ENCODE data around the gene KCNQ1. TPM values are rescaled to one million over a fixed set of nuclear protein-coding genes. Genes with fewer than 3 reads are reported as not detected.

Gene KCNQ1
- total and polyA plus RNA-seq, 2 of the 13 experiments (the other 11 are each of a cell fraction or from before 2014, with no cell fraction given) = 0.02 to 0.08 TPM

- no peak for ATAC-seq
- ChIA-PET POLR2A (no interaction called here), CTCF (ENCODE audit: low intra/inter-chr PET ratio, low total read pairs) (no interaction called here)
- Histone ChIP-seq H2AFZ (ENCODE audit: low read length) (no peak overlapping the region), H3K9ac (ENCODE audit: insufficient read depth, low read depth, low read length) (no peak overlapping the region), H3K27ac (ENCODE audit: extremely low read length, insufficient read depth, low read length) (no peak overlapping the region), H4K20me1 (ENCODE audit: insufficient read depth, low read length) (no peaks in the 10 kb centered on the region), H3K27me3 (ENCODE audit: control insufficient read depth in 1 of 2, insufficient read depth in 2 of 2, low read length in 2 of 2) (peaks cover 21 to 65% of the 10 kb centered on the region in 2 experiments), H3K4me1 (ENCODE audit: insufficient read depth, low read length) (no peaks in the 10 kb centered on the region), H3K9me3 (ENCODE audit: low read length) (no peaks in the 10 kb centered on the region), H3K79me2 (ENCODE audit: insufficient read depth, low read length) (no peaks in the 10 kb centered on the region), H3K36me3 (replicated peaks in 1 of 2; ENCODE audit: control insufficient read depth in 1 of 2, insufficient read depth in 2 of 2, low read length in 2 of 2) (no peaks in the 10 kb centered on the region), H3K4me3 (replicated peaks in 1 of 3; ENCODE audit: insufficient read depth in 1 of 3, low read depth in 2 of 3, low read length in 3 of 3) (no peak overlapping the region), H3K4me2 (ENCODE audit: low read depth, low read length) (no peak overlapping the region)
- intact Hi-C loops (cut with micrococcal nuclease; ENCODE audit: unreplicated experiment) = no loop called here
- DNase-seq (ENCODE audit: low spot score) = no peak
- FAIRE-seq = no peak
- in situ Hi-C loops (cut with HindIII; ENCODE audit: extremely low pct_ligation_motif_present, low pct_unique_long_range_greater_than_20kb) = no loop called here
- no TSS peak for BruUV-seq (replicated peaks)
- no peak for TF ChIP-seq RFXAP (CRISPR knock-in tag; IDR thresholded peaks at IDR 0.05; ENCODE audit: borderline replicate concordance)
- TF ChIP-seq RFX3 (CRISPR knock-in tag; IDR thresholded peaks at IDR 0.05) = no peak
- TF ChIP-seq GATAD2A (CRISPR knock-in tag; IDR thresholded peaks at IDR 0.05) = no peak
- no peak for TF ChIP-seq FOSL2 (CRISPR knock-in tag; IDR thresholded peaks at IDR 0.05)
- no peak for TF ChIP-seq ZNF235 (CRISPR knock-in tag; IDR thresholded peaks at IDR 0.05; ENCODE audit: borderline replicate concordance)
- TF ChIP-seq POLR2AphosphoS5 (IDR thresholded peaks at IDR 0.05; ENCODE audit: low read depth, low read length) = no peak
- TF ChIP-seq MEIS1 (CRISPR knock-in tag; IDR thresholded peaks at IDR 0.05; ENCODE audit: borderline replicate concordance) = no peak
- no peak for TF ChIP-seq ZNF597 (CRISPR knock-in tag; IDR thresholded peaks at IDR 0.05)
- TF ChIP-seq HNF4G (IDR thresholded peaks at IDR 0.05; ENCODE audit: borderline replicate concordance, low read depth, low read length) = no peak
- TF ChIP-seq HNF4G (CRISPR knock-in tag; IDR thresholded peaks at IDR 0.05; ENCODE audit: borderline replicate concordance, low read depth) = no peak
- no peak for TF ChIP-seq FOXA3 (CRISPR knock-in tag; IDR thresholded peaks at IDR 0.05)
- no peak for TF ChIP-seq ZBTB33 (CRISPR knock-in tag; IDR thresholded peaks at IDR 0.05)
- no peak for TF ChIP-seq ZNF234 (CRISPR knock-in tag; conservative IDR thresholded peaks at IDR 0.05)
- TF ChIP-seq RBM39 (IDR thresholded peaks at IDR 0.05; ENCODE audit: low read depth, low read length, poor library complexity, severe bottlenecking) = no peak
- no peak for TF ChIP-seq ETV6 (CRISPR knock-in tag; conservative IDR thresholded peaks at IDR 0.05)
- TF ChIP-seq ZNF513 (CRISPR knock-in tag; conservative IDR thresholded peaks at IDR 0.05) = no peak
- no peak for TF ChIP-seq ZNF350 (CRISPR knock-in tag; IDR thresholded peaks at IDR 0.05; ENCODE audit: borderline replicate concordance, low read depth)
- TF ChIP-seq, protein P1, sequence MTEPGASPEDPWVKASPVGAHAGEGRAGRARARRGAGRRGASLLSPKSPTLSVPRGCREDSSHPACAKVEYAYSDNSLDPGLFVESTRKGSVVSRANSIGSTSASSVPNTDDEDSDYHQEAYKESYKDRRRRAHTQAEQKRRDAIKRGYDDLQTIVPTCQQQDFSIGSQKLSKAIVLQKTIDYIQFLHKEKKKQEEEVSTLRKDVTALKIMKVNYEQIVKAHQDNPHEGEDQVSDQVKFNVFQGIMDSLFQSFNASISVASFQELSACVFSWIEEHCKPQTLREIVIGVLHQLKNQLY (CRISPR knock-in tag; IDR thresholded peaks at IDR 0.05) = no peak
- no CpG with 5 or more reads among the region's 6 CpGs for WGBS (ENCODE audit: low lambda C conversion rate)
These were observed 7.1 kb downstream of the KCNQ1 start for GRCh38 chr11:2451916-2452315.

Data from HepG2 (cell line).